ENCODE data around the gene DLG2.
A peak's percentile ranks its signal among the peaks of the same experiment; 100 is the strongest.
"Not testable (repeated sequence)": the region's sequence is repeated elsewhere in the genome, so short reads cannot be mapped to it uniquely, and the experiment has no call there.

DLG2 gene

GRCh38 chr11:84412862-84413261 is 1214.3 kb downstream of the DLG2 start:
- no peak for DNase-seq

DNA sequence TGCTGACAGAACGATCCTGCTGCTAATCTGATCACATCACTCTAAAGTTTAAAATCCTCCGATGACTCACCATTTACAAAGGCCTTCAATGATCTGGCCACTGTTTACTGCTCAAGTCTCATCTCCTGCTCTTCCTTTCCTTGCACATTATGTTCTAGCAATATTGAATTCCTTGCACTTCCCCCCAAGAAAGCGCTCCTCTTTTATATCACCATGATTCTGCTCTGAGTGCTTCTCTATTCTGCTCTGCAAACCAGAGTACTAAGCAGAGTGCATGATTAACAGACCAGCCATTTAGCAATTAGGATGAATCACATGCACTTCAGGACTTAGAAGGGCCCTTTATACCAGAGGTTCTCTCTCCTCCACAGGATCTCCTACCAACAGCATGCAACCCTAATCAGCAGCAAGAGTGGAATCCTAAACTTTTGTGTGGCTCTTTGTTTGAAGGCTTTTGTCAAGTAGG is 1218.2 kb downstream of the DLG2 start:
- DNase-seq: no peak

GRCh38 chr11:84407091-84407490 is 1220.1 kb downstream of the DLG2 start:
- no peak for DNase-seq

GRCh38 chr11:84398017-84398626 is 1229.0 kb downstream of the DLG2 start:
- DNase-seq: no peak

GRCh38 chr11:84396521-84396920 is 1230.6 kb downstream of the DLG2 start:
- DNase-seq: no peak

GRCh38 chr11:84390441-84391078 is 1236.6 kb downstream of the DLG2 start:
- DNase-seq: no peak

GRCh38 chr11:84389696-84390095 is 1237.4 kb downstream of the DLG2 start:
- no peak for DNase-seq

DNA sequence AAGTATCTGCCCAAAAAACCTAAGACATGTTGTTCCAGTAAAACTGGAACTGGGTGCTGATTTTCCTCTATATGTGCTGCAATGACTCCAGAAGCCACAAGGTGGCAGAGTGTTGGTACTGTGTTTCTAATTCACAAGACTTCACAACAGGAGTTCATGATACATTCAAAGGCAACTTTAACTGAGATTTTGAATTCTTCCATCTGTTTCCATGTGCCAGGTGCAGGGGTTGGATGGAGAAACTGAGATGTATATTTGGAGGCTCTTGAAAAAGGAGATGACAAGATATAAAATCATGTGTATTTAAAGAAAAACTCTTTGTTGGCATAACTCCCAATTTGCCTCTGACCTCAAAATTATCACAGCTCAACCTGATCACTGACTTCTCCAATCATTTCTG is 1242.4 kb downstream of the DLG2 start:
- peak; percentile 61 for DNase-seq

DNA sequence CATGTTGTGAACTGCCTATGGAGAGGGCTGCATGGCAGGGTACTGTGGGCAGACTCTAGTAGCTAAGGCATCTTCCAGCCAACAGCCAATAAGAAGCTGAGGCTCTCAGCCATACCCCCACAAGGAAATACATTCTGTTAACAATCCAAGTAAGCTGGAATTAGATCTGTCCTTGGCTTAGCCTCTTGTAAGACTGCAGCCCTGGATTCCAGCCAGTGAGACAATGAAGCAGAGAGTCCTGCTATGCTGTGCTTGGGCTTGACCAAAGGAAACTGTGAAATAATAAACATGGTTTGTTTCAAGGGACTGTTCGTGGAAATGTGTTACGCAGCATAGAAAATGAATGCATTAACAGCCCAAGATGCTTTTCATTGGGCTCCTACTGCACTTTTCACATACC is 1243.6 kb downstream of the DLG2 start:
- DNase-seq: no peak

DNA sequence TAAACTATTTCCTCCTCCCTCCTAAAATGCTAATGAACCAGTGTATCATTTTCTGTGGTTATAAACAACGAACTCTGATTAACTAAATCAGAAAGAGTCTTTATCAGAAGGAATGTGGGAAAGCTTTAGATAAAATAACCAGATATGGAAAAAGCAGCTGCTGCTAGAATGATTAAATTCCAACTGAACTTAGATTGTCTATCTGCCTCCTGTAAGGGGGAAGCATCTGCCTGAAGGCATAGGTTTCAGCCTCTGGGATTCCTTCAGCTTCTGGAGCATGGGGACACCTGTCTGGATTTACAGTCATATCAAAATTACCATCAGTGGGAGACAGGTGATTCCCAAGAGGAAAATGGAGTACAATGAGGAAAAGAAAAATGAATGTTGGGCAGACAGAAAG is 1245.5 kb downstream of the DLG2 start:
- no peak for DNase-seq

DNA sequence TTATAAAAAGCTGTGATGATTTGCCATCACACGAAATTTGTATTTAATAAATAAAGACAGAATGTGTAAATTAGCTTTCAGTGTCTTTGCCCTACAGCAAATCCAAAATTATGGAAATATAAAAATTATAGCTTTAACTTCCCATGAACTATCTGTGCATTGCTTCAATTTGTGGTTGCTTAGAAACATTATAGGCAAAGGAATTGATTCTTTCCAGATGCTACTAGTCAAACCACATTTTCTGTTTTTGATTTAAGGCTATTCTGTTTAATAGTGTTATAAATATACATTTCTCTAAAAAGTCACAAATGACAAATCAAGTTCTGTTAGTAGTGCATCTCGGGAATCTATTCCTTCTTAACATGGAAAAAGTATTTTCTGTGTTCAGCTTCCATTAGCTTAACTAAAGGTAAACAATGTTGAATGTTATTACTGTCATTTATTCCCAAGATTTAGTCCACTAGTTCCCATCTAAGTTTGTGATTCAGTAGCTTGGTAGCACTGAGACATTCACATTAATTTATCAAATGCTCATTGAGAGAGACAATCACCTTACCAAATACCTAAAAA is 1254.7 kb downstream of the DLG2 start:
- no peak for DNase-seq

- no peak for DNase-seq
Measured at GRCh38 chr11:84358034-84358433, 1269.1 kb downstream of the DLG2 start.

DNA sequence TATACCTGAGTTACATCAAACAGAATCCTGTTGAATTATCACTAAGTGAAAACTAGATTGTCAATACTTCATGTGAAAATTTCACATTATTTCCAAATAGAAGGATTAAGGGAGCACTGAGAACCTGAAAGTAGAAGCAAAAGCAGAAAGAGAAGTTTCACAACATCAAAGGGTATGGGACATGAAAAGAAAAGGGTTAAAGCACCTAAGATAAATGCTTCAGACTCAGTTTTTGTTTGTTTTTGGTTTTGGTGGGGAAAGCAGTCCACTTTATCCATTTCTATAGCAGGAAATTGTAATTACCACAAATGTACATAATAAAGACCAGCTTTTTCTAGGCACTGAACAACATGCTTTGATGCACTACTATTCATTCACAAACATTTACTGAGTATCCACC is 1271.2 kb downstream of the DLG2 start:
- no peak for DNase-seq

DNA sequence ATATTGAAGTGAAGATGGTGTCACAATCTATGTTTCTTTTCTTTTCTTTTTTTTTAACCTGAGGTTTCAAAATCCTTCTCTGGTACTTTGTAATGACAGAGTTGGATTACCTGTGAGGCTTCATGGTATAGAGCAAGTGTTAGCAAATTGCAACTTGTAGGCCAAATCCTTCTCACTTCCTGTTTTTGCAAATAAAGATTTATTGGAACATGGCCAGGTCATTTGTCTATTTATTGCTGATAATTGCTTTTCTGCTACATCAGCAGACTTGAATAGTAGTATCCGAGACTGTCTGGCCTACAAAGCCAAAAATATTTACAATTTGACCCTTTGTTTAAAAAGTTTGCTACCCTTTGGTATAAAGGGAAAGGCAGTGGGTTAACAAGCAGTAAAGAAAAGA is 1281.5 kb downstream of the DLG2 start:
- no peak for DNase-seq

DNA sequence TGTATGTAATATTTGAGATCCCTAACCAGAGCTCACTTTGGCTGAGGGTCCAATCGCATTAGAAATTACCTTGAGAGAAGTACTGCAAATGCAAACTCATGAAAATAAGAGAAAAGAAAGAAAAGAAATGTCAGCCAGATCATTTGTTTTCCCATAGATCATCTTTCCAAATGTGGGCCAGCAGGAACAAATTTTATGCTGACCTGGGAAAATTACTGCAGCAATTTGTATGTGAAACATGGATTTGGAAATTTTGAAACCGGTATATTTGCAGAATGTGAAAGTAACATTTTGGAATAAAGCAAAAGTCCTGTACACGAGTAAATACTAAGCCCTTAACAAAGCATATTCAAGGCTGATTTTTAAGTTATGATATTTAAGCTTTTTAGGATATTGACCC is 1282.1 kb downstream of the DLG2 start:
- no peak for DNase-seq

DNA sequence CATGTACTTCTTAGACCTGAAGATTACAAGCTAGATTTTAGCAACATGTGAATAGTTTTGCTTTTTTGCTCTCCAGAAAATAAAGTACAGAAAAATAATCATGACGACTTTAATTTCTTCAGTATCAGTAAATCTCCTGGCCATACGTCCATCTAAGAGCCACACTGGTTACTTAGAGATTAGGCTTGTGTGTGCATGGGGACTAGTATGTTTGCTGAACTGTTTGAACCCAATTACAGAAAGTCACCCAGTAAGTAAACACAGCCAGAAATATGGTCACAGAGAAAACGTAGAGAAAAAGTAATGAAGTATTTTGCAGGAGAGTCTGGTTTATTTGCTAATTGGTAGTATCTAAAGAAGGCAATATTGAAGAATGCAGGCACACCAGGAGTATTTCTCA is 1287.3 kb downstream of the DLG2 start:
- no peak for DNase-seq

DNA sequence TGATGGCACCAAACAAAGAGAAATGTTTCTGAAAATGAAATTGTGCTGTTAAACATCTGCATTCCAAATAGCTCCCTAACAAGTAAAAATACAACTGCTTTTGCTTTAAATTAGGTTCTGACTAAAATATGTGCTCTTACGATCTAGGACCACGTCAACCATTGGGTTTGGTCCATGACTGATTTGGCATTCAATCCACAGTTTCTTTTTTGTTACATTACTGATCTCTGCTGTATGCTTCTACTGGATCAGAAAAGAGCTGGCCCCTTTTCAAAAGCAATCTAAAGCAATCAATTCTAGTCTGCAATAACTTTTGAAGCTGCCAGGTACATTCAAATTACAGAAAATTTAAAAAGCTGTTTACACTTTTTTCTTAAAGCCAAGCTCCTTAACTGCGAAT is 1293.9 kb downstream of the DLG2 start:
- DNase-seq: no peak

DNA sequence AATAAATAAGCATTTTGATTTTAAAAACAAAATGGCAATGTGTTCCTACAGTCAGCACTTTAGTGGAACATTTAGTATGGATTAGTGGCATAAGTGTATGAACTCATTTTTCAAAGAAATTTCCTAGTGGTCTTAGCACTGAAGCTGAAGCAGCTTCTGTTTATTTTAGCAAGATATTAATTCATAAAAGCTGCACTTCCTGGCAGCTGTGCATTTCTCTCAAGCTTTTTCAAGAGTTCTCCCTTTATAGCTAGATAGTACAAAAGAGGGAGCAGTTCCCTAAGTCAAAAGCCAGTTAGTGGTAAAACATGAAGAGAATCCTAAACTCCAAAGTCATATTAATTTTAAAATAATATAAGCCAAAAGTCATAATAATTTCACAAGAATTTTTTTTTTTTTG is 1304.9 kb downstream of the DLG2 start:
- DNase-seq: no peak

DNA sequence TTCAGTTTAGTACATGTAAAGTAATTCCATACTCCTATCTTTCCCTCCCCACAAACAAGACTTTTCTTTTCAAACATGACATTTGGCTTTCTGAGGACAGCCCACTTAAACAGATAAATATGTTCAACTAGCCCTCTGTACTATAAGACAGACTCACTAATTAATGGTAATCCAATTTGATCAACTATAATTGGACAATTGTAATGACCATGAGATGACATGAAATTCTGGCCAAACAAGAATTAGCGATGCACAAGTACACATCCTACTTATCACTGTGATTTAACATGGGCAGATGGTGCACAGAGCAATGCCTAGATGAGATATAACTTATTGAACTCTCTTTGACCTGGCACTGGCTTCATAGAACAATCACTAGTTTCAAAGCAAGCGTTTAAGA is 1307.3 kb downstream of the DLG2 start:
- DNase-seq: no peak

GRCh38 chr11:84316866-84317555 is 1310.1 kb downstream of the DLG2 start:
- no peak for DNase-seq

DNA sequence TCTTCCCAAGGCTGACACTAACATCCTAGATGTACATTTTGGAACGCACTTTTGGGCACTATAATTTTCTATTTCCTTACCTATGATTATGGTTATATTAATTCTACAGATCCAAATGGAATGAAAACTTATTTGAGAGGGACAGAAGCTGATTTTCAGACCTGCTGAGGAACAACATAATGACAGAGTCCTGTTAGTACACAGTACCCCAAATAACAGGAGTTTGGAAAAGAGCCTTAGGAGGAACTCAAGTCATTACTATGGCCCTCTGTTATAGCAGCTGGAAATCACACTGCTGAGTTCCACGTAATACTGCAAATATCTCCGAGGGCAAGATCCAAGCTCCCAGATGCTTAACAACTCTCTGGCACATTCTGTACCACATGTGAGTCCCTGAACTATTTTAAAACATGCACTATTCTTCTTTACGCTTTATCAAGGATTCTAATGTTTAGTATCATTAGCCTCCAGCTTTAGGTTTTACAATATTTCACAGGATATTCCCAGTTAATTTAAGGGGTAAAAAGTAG is 1313.2 kb downstream of the DLG2 start:
- no peak for DNase-seq

DNA sequence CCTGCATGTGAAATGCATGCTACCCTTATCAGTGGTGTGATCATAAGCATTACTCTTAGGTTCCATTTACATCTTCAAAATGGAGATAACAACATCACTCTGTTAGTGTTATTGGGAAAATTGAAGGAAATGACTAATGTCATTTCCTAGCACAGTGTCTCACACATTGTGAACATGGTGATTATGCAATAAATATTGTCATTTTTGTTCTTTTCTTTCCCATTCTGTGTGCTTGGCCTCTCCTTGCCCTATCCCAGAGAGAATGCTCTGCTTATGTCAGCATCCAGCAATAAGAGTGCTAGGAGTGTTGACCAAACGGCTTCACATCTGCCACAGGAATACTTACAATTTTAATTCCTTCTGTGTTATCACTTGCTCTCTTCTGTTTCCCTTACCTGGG is 1316.9 kb downstream of the DLG2 start:
- no peak for DNase-seq

DNA sequence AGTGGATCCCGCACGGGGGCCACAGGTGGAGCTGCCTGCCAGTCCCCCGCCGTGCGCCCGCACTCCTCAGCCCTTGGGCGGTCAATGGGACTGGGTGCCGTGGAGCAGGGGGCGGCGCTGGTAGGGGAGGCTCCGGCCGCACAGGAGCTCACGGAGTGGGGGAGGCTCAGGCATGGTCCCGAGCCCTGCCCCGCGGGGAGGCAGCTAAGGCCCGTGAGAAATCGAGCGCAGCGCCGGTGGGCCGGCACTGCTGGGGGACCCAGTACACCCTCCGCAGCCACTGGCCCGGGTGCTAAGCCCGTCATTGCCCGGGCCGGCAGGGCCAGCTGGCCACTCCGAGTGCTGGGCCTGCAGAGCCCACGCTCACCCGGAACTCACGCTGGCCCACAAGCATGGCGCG is 1318.7 kb downstream of the DLG2 start:
- not testable (repeated sequence) for DNase-seq

- no peak for DNase-seq
Measured at GRCh38 chr11:84300092-84300491, 1327.1 kb downstream of the DLG2 start.
